Suprapubic skin (tissue), 4 donors: ENCODE measurements around the gene BLTP2.

ENCODE experiments used
- CTCF ChIP-seq, 2 donors: fragments of 200-600 bp in 1 of 2; fragments of 450-650 bp in 1 of 2; sonication (generic) in 1 of 2; IDR thresholded peaks; one replicate each; pipeline ENCODE4 v1.5.1; 2016 to 2019; ENCODE audit warnings: antibody characterized with exemption in 2 of 2, mild to moderate bottlenecking in 1 of 2, moderate library complexity in 1 of 2
- POLR2A ChIP-seq, 2 donors: fragments of 450-650 bp; IDR thresholded peaks; one replicate each; pipeline ENCODE4 v1.6.1; 2017; ENCODE audit warnings: antibody characterized with exemption in 2 of 2, mild to moderate bottlenecking in 2 of 2, moderate library complexity in 2 of 2
- POLR2AphosphoS5 ChIP-seq, 3 donors: sonication (generic); formaldehyde crosslinking; IDR thresholded peaks; one replicate each; pipeline ENCODE4 v1.6.1; 2017; ENCODE audit warnings: antibody characterized with exemption in 3 of 3

GRCh38 chr17:28657756-28658155 is 12.8 kb upstream of the BLTP2 start:
- TF ChIP-seq POLR2A (IDR thresholded peaks at IDR 0.05) = no peak
- TF ChIP-seq CTCF (IDR thresholded peaks at IDR 0.05) = no peak
- TF ChIP-seq POLR2AphosphoS5 (IDR thresholded peaks at IDR 0.05) = no peak
